Natural killer cell (primary cell): Measurements from ENCODE around the gene CDC42BPA. TPM values are rescaled to one million over a fixed set of nuclear protein-coding genes. Genes with fewer than 3 reads are reported as not detected.

ENCODE experiments used
- ATAC-seq, 3 donors: fragments of 150-1000 bp in 2 of 3; fragments of 200-7000 bp in 1 of 3; cut with Tn5 transposase; 1 replicate in 1 of 3; 2 replicates in 2 of 3; pipeline ENCODE4 v1.10.0; 2021; ENCODE audit warnings: mild to moderate bottlenecking in 2 of 3, moderate library complexity in 2 of 3
- DNase-seq, 2 donors: peaks; one replicate each; pipeline versions ENCODE4 v3.0.0 to v3.0.0-alpha.2; 2013 to 2021; ENCODE audit warnings: mixed read lengths in 1 of 2
- H3K27ac ChIP-seq: one replicate; pipeline ENCODE4 v1.5.1; 2013; ENCODE audit warnings: mild to moderate bottlenecking, low read length
- H3K27me3 ChIP-seq: one replicate; pipeline ENCODE4 v1.6.1; 2013; ENCODE audit warnings: low read length; ENCODE audit not compliant: control insufficient read depth, insufficient read depth
- H3K36me3 ChIP-seq: one replicate; pipeline ENCODE4 v1.6.1; 2013; ENCODE audit warnings: low read length; ENCODE audit not compliant: control insufficient read depth, insufficient read depth
- H3K4me1 ChIP-seq: one replicate; pipeline ENCODE4 v1.6.1; 2013; ENCODE audit warnings: low read length; ENCODE audit not compliant: control insufficient read depth, insufficient read depth
- H3K4me3 ChIP-seq: one replicate; pipeline ENCODE4 v1.5.1; 2013; ENCODE audit warnings: low read length
- H3K9me3 ChIP-seq: one replicate; pipeline ENCODE4 v1.6.1; 2013; ENCODE audit warnings: low read length; ENCODE audit not compliant: control insufficient read depth, insufficient read depth
- H3K27ac Mint-ChIP-seq, 2 donors: one replicate each; pipeline ENCODE4 v1.8.0; 2022; ENCODE audit warnings: mild to moderate bottlenecking in 2 of 2, mixed read lengths in 2 of 2, moderate library complexity in 1 of 2
- H3K27me3 Mint-ChIP-seq, 2 donors: one replicate each; pipeline ENCODE4 v1.8.0; 2022; ENCODE audit warnings: low read depth in 2 of 2, mixed read lengths in 2 of 2
- H3K36me3 Mint-ChIP-seq: one replicate; pipeline ENCODE4 v1.8.0; 2022; ENCODE audit warnings: mixed read lengths
- H3K4me1 Mint-ChIP-seq, 2 donors: one replicate each; pipeline ENCODE4 v1.8.0; 2022; ENCODE audit warnings: mixed read lengths in 2 of 2
- H3K4me3 Mint-ChIP-seq: one replicate; pipeline ENCODE4 v1.8.0; 2022; ENCODE audit warnings: mild to moderate bottlenecking, moderate library complexity, mixed read lengths
- H3K9me3 Mint-ChIP-seq, 2 donors: one replicate each; pipeline ENCODE4 v1.8.0; 2022; ENCODE audit warnings: mixed read lengths in 2 of 2
- WGBS: methylation state at CpG from one replicate; pipeline ENCODE4 v1.1.7; 2013; ENCODE audit warnings: missing lambda C conversion rate; ENCODE audit not compliant: insufficient coverage; 5-methylcytosine and 5-hydroxymethylcytosine counted together
- intact Hi-C: fragments of 100-400 bp; cut with micrococcal nuclease; formaldehyde crosslinking; loops from one replicate; pipeline ENCODE4 v1.14.2; 2022
- total RNA-seq, 4 donors: library from RNA; stranded (reverse); fragments of 120-200 nt in 1 of 4; gene quantifications; one replicate each; pipeline versions ENCODE4 v1.2.3 to v1.2.4, GENCODE V29; 2013 to 2022
- TF ChIP-seq, protein P1 (sequence below): fragments of 200-600 bp; IDR thresholded peaks from one replicate; pipeline ENCODE4 v1.8.0; 2022; ENCODE audit warnings: antibody characterized with exemption

Gene CDC42BPA
- total RNA-seq, 3 donors from 2014 or later (not counting 1 experiment from before 2014, with no cell fraction given) = 0.14 to 2.4 (median 0.77) TPM

- WGBS = 67% methylated on average over 3 of the region's 3 CpGs
- no peaks in the 10 kb centered on the region for H3K36me3 ChIP-seq
- ATAC-seq (no peak), DNase-seq (no peak)
- no peak overlapping the region for H3K27ac Mint-ChIP-seq
- H3K9me3 Mint-ChIP-seq = no peaks in the 10 kb centered on the region
- H3K27me3 ChIP-seq = no peaks in the 10 kb centered on the region
- no peak overlapping the region for H3K4me3 Mint-ChIP-seq
- H3K27ac ChIP-seq = no peak overlapping the region
- no peaks in the 10 kb centered on the region for H3K9me3 ChIP-seq
- H3K36me3 Mint-ChIP-seq = no peaks in the 10 kb centered on the region
- no peaks in the 10 kb centered on the region for H3K4me1 Mint-ChIP-seq
- H3K27me3 Mint-ChIP-seq = peaks cover 0 to 8% of the 10 kb centered on the region in 2 donors
- intact Hi-C loops = no loop called here
- no peaks in the 10 kb centered on the region for H3K4me1 ChIP-seq
- H3K4me3 ChIP-seq = no peak overlapping the region
- TF ChIP-seq, protein P1, sequence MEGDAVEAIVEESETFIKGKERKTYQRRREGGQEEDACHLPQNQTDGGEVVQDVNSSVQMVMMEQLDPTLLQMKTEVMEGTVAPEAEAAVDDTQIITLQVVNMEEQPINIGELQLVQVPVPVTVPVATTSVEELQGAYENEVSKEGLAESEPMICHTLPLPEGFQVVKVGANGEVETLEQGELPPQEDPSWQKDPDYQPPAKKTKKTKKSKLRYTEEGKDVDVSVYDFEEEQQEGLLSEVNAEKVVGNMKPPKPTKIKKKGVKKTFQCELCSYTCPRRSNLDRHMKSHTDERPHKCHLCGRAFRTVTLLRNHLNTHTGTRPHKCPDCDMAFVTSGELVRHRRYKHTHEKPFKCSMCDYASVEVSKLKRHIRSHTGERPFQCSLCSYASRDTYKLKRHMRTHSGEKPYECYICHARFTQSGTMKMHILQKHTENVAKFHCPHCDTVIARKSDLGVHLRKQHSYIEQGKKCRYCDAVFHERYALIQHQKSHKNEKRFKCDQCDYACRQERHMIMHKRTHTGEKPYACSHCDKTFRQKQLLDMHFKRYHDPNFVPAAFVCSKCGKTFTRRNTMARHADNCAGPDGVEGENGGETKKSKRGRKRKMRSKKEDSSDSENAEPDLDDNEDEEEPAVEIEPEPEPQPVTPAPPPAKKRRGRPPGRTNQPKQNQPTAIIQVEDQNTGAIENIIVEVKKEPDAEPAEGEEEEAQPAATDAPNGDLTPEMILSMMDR = no peak
Measured at GRCh38 chr1:227125929-227126545, 192.3 kb downstream of the CDC42BPA start.

DNA sequence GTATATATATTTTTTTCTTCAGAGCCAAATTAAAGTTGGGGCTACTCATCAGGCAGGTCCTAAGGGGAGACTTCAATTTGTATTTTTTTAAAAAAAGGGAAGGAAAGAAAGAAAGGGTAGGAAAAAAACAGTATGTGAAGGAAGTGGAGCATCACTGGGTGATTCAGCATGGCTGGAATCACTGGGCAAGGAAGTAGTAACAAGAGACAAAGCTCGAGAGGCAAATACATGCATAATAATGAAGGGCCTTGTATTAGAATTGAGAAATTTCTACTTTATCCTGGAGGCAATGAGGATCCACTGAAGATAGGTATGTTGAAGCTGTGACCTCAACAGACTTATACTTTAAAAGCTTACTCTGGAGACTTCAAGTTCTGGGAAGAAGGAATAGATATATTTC is 193.8 kb downstream of the CDC42BPA start:
- intact Hi-C loops = no loop called here
- H3K9me3 ChIP-seq = no peaks in the 10 kb centered on the region
- TF ChIP-seq, protein P1 = no peak
- DNase-seq (no peak), ATAC-seq (no peak)
- no peak overlapping the region for H3K27ac ChIP-seq
- H3K27me3 ChIP-seq = no peaks in the 10 kb centered on the region
- Mint-ChIP-seq H3K36me3 (no peaks in the 10 kb centered on the region), H3K27ac (no peak overlapping the region), H3K4me3 (no peak overlapping the region), H3K9me3 (no peaks in the 10 kb centered on the region), H3K4me1 (no peaks in the 10 kb centered on the region), H3K27me3 (peaks cover 0 to 8% of the 10 kb centered on the region in 2 donors)
- H3K4me3 ChIP-seq = no peak overlapping the region
- H3K36me3 ChIP-seq = no peaks in the 10 kb centered on the region
- H3K4me1 ChIP-seq = no peaks in the 10 kb centered on the region
- WGBS = 93% methylated on average over 1 of the region's 1 CpG

GRCh38 chr1:227120826-227121225 is 197.5 kb downstream of the CDC42BPA start:
- Histone ChIP-seq H3K9me3 (no peaks in the 10 kb centered on the region), H3K27me3 (no peaks in the 10 kb centered on the region), H3K27ac (no peak overlapping the region), H3K36me3 (no peaks in the 10 kb centered on the region), H3K4me1 (no peaks in the 10 kb centered on the region), H3K4me3 (no peak overlapping the region)
- WGBS = 83% methylated on average over 9 of the region's 9 CpGs
- ATAC-seq (no peak), DNase-seq (no peak)
- no peaks in the 10 kb centered on the region for H3K4me1 Mint-ChIP-seq
- no peak overlapping the region for H3K4me3 Mint-ChIP-seq
- H3K27me3 Mint-ChIP-seq = peaks cover 6 to 7% of the 10 kb centered on the region in 2 donors
- no peaks in the 10 kb centered on the region for H3K9me3 Mint-ChIP-seq
- intact Hi-C loops = no loop called here
- no peaks in the 10 kb centered on the region for H3K36me3 Mint-ChIP-seq
- H3K27ac Mint-ChIP-seq = no peak overlapping the region
- TF ChIP-seq, protein P1 = no peak

DNA sequence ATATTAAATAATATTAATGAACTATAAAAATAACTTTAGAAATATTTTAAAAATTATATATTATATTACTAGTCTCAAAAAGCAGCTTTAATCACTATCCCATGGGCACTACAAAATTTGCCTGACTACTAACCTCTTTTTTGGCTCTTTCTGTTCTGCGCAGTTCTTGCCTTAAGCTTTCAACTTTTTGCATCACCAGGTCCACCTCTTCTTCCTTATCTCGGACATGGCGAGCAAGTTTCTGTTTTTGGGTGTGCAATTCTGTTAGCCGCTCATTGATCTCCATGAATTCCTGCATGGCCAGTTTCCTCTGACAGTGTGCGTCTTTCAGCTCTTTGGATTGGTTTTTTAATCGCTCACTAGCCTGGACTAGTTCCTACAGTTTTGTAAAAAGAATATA is 205.8 kb downstream of the CDC42BPA start:
- Histone ChIP-seq H3K27me3 (peaks cover 2% of the 10 kb centered on the region), H3K4me1 (no peaks in the 10 kb centered on the region), H3K4me3 (no peak overlapping the region), H3K9me3 (no peaks in the 10 kb centered on the region), H3K27ac (no peak overlapping the region), H3K36me3 (no peaks in the 10 kb centered on the region)
- TF ChIP-seq, protein P1 = no peak
- no peaks in the 10 kb centered on the region for H3K9me3 Mint-ChIP-seq
- no peak overlapping the region for H3K4me3 Mint-ChIP-seq
- H3K36me3 Mint-ChIP-seq = no peaks in the 10 kb centered on the region
- peaks cover 9 to 33% of the 10 kb centered on the region in 2 donors for H3K27me3 Mint-ChIP-seq
- ATAC-seq (no peak), DNase-seq (no peak)
- no peak overlapping the region for H3K27ac Mint-ChIP-seq
- WGBS = 95% methylated on average over 6 of the region's 6 CpGs
- no peaks in the 10 kb centered on the region for H3K4me1 Mint-ChIP-seq
- intact Hi-C loops = no loop called here
